Measurements from ENCODE around the gene PRADC1. TPM values are rescaled to one million over a fixed set of nuclear protein-coding genes. Genes with fewer than 3 reads are reported as not detected.
A peak's percentile ranks its signal among the peaks of the same experiment; 100 is the strongest.

The PRADC1 gene
- total RNA-seq, 1 experiment from 2014 or later: 8.6 TPM

- no peak overlapping the region; the same call in 1 of the 2 replicates for H3K27ac ChIP-seq (ENCODE audit: low read depth, low read length)
- peaks cover 50% of the 10 kb centered on the region for H3K79me2 ChIP-seq (ENCODE audit: insufficient read depth, low read length)
- peak overlapping the region; percentile 94 to 98 for H3K4me3 ChIP-seq (replicated peaks in 1 of 2; ENCODE audit: low read depth in 1 of 2, low read length in 2 of 2)
- H3K9me3 ChIP-seq (ENCODE audit: control insufficient read depth in 1 of 2, insufficient read depth in 1 of 2, low read depth in 1 of 2, low read length in 2 of 2): no peaks in the 10 kb centered on the region
- BruUV-seq (replicated peaks): no TSS peak
- H4K20me1 ChIP-seq (ENCODE audit: insufficient read depth): no peaks in the 10 kb centered on the region
- peaks cover under 1 to 4% of the 10 kb centered on the region in 2 experiments; a peak in 2 of 4 replicates for H3K36me3 ChIP-seq (ENCODE audit: control insufficient read depth in 1 of 2, insufficient read depth in 2 of 2, low read length in 2 of 2)
- H3K27me3 ChIP-seq (ENCODE audit: insufficient read depth, low read length): no peaks in the 10 kb centered on the region
- CTCF ChIA-PET: no interaction called here
- H3K4me1 ChIP-seq (ENCODE audit: control insufficient read depth in 1 of 2, insufficient read depth in 2 of 2, low read length in 2 of 2): peaks cover 3 to 42% of the 10 kb centered on the region in 2 experiments; a peak in 3 of 4 replicates
- DNase-seq (ENCODE audit: low read depth, low spot score) (no peak), ATAC-seq (no peak)
- peak overlapping the region; percentile 97 for H3K9ac ChIP-seq (ENCODE audit: low read length)
- H3K9me2 ChIP-seq (ENCODE audit: insufficient read depth): no peaks in the 10 kb centered on the region
- H3K4me2 ChIP-seq (ENCODE audit: low read length): peak overlapping the region; percentile 83
- intact Hi-C loops (cut with micrococcal nuclease): no loop called here
- POLR2A ChIA-PET: interaction anchor here (1.1 kb wide), 1 partner anchor 19 kb away, joined by 8 read pairs; the partner anchor contains the start of genes CCT7 and PRADC1
- TF ChIP-seq ATF3 (IDR thresholded peaks at IDR 0.05): no peak
- no peak for TF ChIP-seq POLR2A (IDR thresholded peaks at IDR 0.05; ENCODE audit: borderline replicate concordance, extremely low read depth, insufficient read depth, insufficient read length)
- no peak for TF ChIP-seq TCF7L2 (IDR thresholded peaks at IDR 0.05; ENCODE audit: borderline replicate concordance, extremely low read depth, insufficient read depth, insufficient read length)
- no peak for TF ChIP-seq MAX (IDR thresholded peaks at IDR 0.05)
- no peak for TF ChIP-seq RAD21 (IDR thresholded peaks at IDR 0.05; ENCODE audit: low read depth)
- TF ChIP-seq EZH2 (IDR thresholded peaks at IDR 0.05): no peak
- TF ChIP-seq YY1 (IDR thresholded peaks at IDR 0.05; ENCODE audit: extremely low read depth, insufficient replicate concordance, low read depth, low read length): no peak
- no peak for TF ChIP-seq ELF1 (IDR thresholded peaks at IDR 0.05; ENCODE audit: borderline replicate concordance, low read depth)
- TF ChIP-seq, protein P1, sequence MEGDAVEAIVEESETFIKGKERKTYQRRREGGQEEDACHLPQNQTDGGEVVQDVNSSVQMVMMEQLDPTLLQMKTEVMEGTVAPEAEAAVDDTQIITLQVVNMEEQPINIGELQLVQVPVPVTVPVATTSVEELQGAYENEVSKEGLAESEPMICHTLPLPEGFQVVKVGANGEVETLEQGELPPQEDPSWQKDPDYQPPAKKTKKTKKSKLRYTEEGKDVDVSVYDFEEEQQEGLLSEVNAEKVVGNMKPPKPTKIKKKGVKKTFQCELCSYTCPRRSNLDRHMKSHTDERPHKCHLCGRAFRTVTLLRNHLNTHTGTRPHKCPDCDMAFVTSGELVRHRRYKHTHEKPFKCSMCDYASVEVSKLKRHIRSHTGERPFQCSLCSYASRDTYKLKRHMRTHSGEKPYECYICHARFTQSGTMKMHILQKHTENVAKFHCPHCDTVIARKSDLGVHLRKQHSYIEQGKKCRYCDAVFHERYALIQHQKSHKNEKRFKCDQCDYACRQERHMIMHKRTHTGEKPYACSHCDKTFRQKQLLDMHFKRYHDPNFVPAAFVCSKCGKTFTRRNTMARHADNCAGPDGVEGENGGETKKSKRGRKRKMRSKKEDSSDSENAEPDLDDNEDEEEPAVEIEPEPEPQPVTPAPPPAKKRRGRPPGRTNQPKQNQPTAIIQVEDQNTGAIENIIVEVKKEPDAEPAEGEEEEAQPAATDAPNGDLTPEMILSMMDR (IDR thresholded peaks at IDR 0.05 in 2 of 3, conservative IDR thresholded peaks at IDR 0.05 in 1 of 3; ENCODE audit: borderline replicate concordance in 1 of 3, insufficient read depth in 1 of 3, low read depth in 2 of 3, low read length in 2 of 3): no peak
- no peak for TF ChIP-seq ZBTB33 (IDR thresholded peaks at IDR 0.05; ENCODE audit: extremely low read depth, insufficient replicate concordance, low read length)
- RAD21 ChIA-PET (ENCODE audit: low non-redundant PET in 1 of 2, low total read pairs in 2 of 2, uncharacterized antibody in 2 of 2, unreplicated experiment in 2 of 2): no interaction called here
- H2AFZ ChIP-seq (ENCODE audit: low read depth, low read length, poor library complexity, severe bottlenecking): no peak overlapping the region
These were observed 17.8 kb downstream of the PRADC1 start for GRCh38 chr2:73215254-73215653.

Measured in HCT116 (cell line).